ENCODE measurements around the gene DGKG. TPM values are rescaled to one million over a fixed set of nuclear protein-coding genes. Genes with fewer than 3 reads are reported as not detected.

The DGKG gene
- total and polyA plus RNA-seq, 9 of the 15 experiments (the other 6 are each of a cell fraction or from before 2014, with no cell fraction given) = 0.01 to 0.36 (median 0.15) TPM

GRCh38 chr3:186218421-186218820, 143.6 kb downstream of the DGKG start:
- Histone ChIP-seq H3K79me2 (ENCODE audit: control insufficient read depth, insufficient read depth, low read length) (no peaks in the 10 kb centered on the region), H3K9ac (ENCODE audit: insufficient read depth in 1 of 2, low read depth in 2 of 2, low read length in 2 of 2) (no peak overlapping the region), H3K4me2 (ENCODE audit: insufficient read depth, low read length) (no peak overlapping the region), H2AFZ (ENCODE audit: low read depth, low read length) (no peak overlapping the region), H3K4me3 (no peak overlapping the region), H3K4me1 (replicated peaks in 1 of 2; ENCODE audit: control insufficient read depth in 2 of 2, insufficient read depth in 2 of 2, low read length in 2 of 2) (peaks cover 0 to 4% of the 10 kb centered on the region in 2 experiments; a peak in 1 of 5 replicates), H3K27ac (ENCODE audit: extremely low read depth, low read depth, low read length) (no peak overlapping the region), H3K9me1 (ENCODE audit: control insufficient read depth, insufficient read depth, low read length) (no peaks in the 10 kb centered on the region), H3K27me3 (ENCODE audit: control insufficient read depth in 2 of 2, insufficient read depth in 2 of 2, low read length in 2 of 2) (peaks cover 25 to 47% of the 10 kb centered on the region in 2 experiments), H3K36me3 (ENCODE audit: control insufficient read depth, insufficient read depth, low read length) (no peaks in the 10 kb centered on the region), H3K9me3 (replicated peaks; ENCODE audit: control insufficient read depth, insufficient read depth, low read depth, low read length) (no peaks in the 10 kb centered on the region), H4K20me1 (replicated peaks; ENCODE audit: control insufficient read depth, insufficient read depth, low read length) (no peaks in the 10 kb centered on the region)
- ATAC-seq (no peak), DNase-seq (ENCODE audit: extremely low read depth in 1 of 4, low spot score in 3 of 4) (no peak), FAIRE-seq (no peak)
- ChIA-PET CTCF (ENCODE audit: low intra/inter-chr PET ratio) (interaction anchor here (0.6 to 1.0 kb wide), 2 partner anchors 238 to 291 kb away, joined by 4 read pairs; no protein-coding TSS in a partner anchor), POLR2A (interaction anchor here (0.9 kb wide), 1 partner anchor 13 kb away, joined by 3 read pairs; no protein-coding TSS in a partner anchor)
- WGBS (ENCODE audit: insufficient coverage, low coverage, missing lambda C conversion rate) = 8% methylated on average over 2 of the region's 8 CpGs
- intact Hi-C loops (cut with micrococcal nuclease) = no loop called here
- no TSS peak for BruUV-seq (replicated peaks)
- in situ Hi-C loops (cut with MboI) = no loop called here
- TF ChIP-seq TAF1 (IDR thresholded peaks at IDR 0.05; ENCODE audit: control insufficient read depth, extremely low read depth, insufficient read depth, low read length, severe bottlenecking) = no peak
- TF ChIP-seq EP400 (IDR thresholded peaks at IDR 0.05) = no peak
- no peak for TF ChIP-seq ZNF277 (CRISPR knock-in tag; IDR thresholded peaks at IDR 0.05; ENCODE audit: borderline replicate concordance)

GRCh38 chr3:186217820-186218164, 144.2 kb downstream of the DGKG start:
- H3K4me3 ChIP-seq = no peak overlapping the region
- no peak for ATAC-seq
- no TSS peak for BruUV-seq (replicated peaks)
- no peak overlapping the region for H3K27ac ChIP-seq (ENCODE audit: extremely low read depth, low read depth, low read length)
- peaks cover 23 to 47% of the 10 kb centered on the region in 2 experiments for H3K27me3 ChIP-seq (ENCODE audit: control insufficient read depth in 2 of 2, insufficient read depth in 2 of 2, low read length in 2 of 2)
- no peaks in the 10 kb centered on the region for H3K9me1 ChIP-seq (ENCODE audit: control insufficient read depth, insufficient read depth, low read length)
- CTCF ChIA-PET (ENCODE audit: low intra/inter-chr PET ratio) = interaction anchor here (0.6 kb wide), 1 partner anchor 292 kb away, joined by 4 read pairs; no protein-coding TSS in a partner anchor
- no peak for FAIRE-seq
- intact Hi-C loops (cut with micrococcal nuclease) = no loop called here
- DNase-seq (ENCODE audit: extremely low read depth in 1 of 4, low spot score in 3 of 4) = no peak
- 7% methylated on average over 1 of the region's 1 CpG for WGBS (ENCODE audit: insufficient coverage, low coverage, missing lambda C conversion rate)
- H4K20me1 ChIP-seq (replicated peaks; ENCODE audit: control insufficient read depth, insufficient read depth, low read length) = no peaks in the 10 kb centered on the region
- H2AFZ ChIP-seq (ENCODE audit: low read depth, low read length) = no peak overlapping the region
- no peak overlapping the region for H3K4me2 ChIP-seq (ENCODE audit: insufficient read depth, low read length)
- no peaks in the 10 kb centered on the region for H3K79me2 ChIP-seq (ENCODE audit: control insufficient read depth, insufficient read depth, low read length)
- TF ChIP-seq ZNF175 (CRISPR knock-in tag; IDR thresholded peaks at IDR 0.05; ENCODE audit: low read depth) = no peak
- TF ChIP-seq CBFA2T3 (IDR thresholded peaks at IDR 0.05) = peak; percentile 32; the same call in 1 of the 2 replicates
- TF ChIP-seq MAFK (IDR thresholded peaks at IDR 0.05; ENCODE audit: low read length) = no peak
- TF ChIP-seq ZEB2 (IDR thresholded peaks at IDR 0.05) = no peak
- TF ChIP-seq FOSL1 (tag; conservative IDR thresholded peaks at IDR 0.05) = peak; percentile 71; the same call in 1 of the 2 replicates
- TF ChIP-seq TCF3 (CRISPR knock-in tag; IDR thresholded peaks at IDR 0.05) = peak; percentile 46; the same call in 1 of the 2 replicates
- no peak overlapping the region for H3K9ac ChIP-seq (ENCODE audit: insufficient read depth in 1 of 2, low read depth in 2 of 2, low read length in 2 of 2)
- no peaks in the 10 kb centered on the region for H3K36me3 ChIP-seq (ENCODE audit: control insufficient read depth, insufficient read depth, low read length)
- POLR2A ChIA-PET = interaction anchor here (0.9 kb wide), 1 partner anchor 12 kb away, joined by 3 read pairs; no protein-coding TSS in a partner anchor
- in situ Hi-C loops (cut with MboI) = no loop called here
- H3K9me3 ChIP-seq (replicated peaks; ENCODE audit: control insufficient read depth, insufficient read depth, low read depth, low read length) = no peaks in the 10 kb centered on the region
- H3K4me1 ChIP-seq (replicated peaks in 1 of 2; ENCODE audit: control insufficient read depth in 2 of 2, insufficient read depth in 2 of 2, low read length in 2 of 2) = peaks cover 0 to 4% of the 10 kb centered on the region in 2 experiments; a peak in 1 of 5 replicates
